K562 (cell line): ENCODE results near the gene AKR1A1. TPM values are rescaled to one million over a fixed set of nuclear protein-coding genes. Genes with fewer than 3 reads are reported as not detected.

Source experiments
- ARNT ChIP-seq, 2 experiments: fragments of 450-650 bp; IDR thresholded peaks; 2 replicates each; pipeline ENCODE4 v1.6.1; 2016; ENCODE audit warnings: mild to moderate bottlenecking in 1 of 2
- ATF1 ChIP-seq, 2 experiments: fragments of 450-650 bp in 1 of 2; IDR thresholded peaks; 2 replicates each; pipeline ENCODE4 v1.6.1; 2016; ENCODE audit warnings: missing compliant biosample characterization in 1 of 2, missing genetic modification characterization in 1 of 2
- CBFA2T3 ChIP-seq: fragments of 450-650 bp; IDR thresholded peaks from 2 replicates; pipeline ENCODE4 v1.6.1; 2017
- CBFB ChIP-seq: sonication (generic); formaldehyde crosslinking; IDR thresholded peaks from 2 replicates; pipeline ENCODE4 v1.4.0; 2020; ENCODE audit warnings: mild to moderate bottlenecking, missing genetic modification reagents
- CCAR2 ChIP-seq: fragments of 200-400 bp; formaldehyde crosslinking; IDR thresholded peaks from 2 replicates; pipeline ENCODE4 v1.6.1; 2017; ENCODE audit warnings: mild to moderate bottlenecking, low read depth, low read length
- HLTF ChIP-seq: fragments of 450-650 bp; IDR thresholded peaks from 2 replicates; pipeline ENCODE4 v1.6.1; 2016
- MEIS2 ChIP-seq: fragments of 450-650 bp; IDR thresholded peaks from 2 replicates; pipeline ENCODE4 v1.6.1; 2014; ENCODE audit warnings: mild to moderate bottlenecking; ENCODE audit not compliant: partially characterized antibody
- NFRKB ChIP-seq: fragments of 450-650 bp; IDR thresholded peaks from 2 replicates; pipeline ENCODE4 v1.6.1; 2016; ENCODE audit warnings: low read depth
- RAD51 ChIP-seq: fragments of 450-650 bp; IDR thresholded peaks from 2 replicates; pipeline ENCODE4 v1.7.1; 2016; ENCODE audit warnings: low read depth, mild to moderate bottlenecking, borderline replicate concordance
- RBM39 ChIP-seq: fragments of 200-400 bp; formaldehyde crosslinking; optimal IDR thresholded peaks from 2 replicates; pipeline ENCODE3; 2018; ENCODE audit warnings: low read depth, low read length
- RFX7 ChIP-seq: fragments of 250-450 bp; sonication (Bioruptor Pico); IDR thresholded peaks from 2 replicates; pipeline ENCODE4 v1.5.1; 2021; ENCODE audit warnings: mild to moderate bottlenecking
- RREB1 ChIP-seq: fragments of 250-450 bp; sonication (Bioruptor Pico); IDR thresholded peaks from 2 replicates; pipeline ENCODE4 v1.4.0; 2020
- SAP30 ChIP-seq: fragments of 200-600 bp; sonication (generic); IDR thresholded peaks from 2 replicates; pipeline ENCODE4 v1.6.1; 2012; ENCODE audit warnings: borderline replicate concordance, low read depth, mild to moderate bottlenecking, moderate library complexity, low read length, control low read depth, inconsistent platforms; ENCODE audit not compliant: insufficient read depth, poor library complexity, severe bottlenecking
- SREBF2 ChIP-seq: sonication (generic); formaldehyde crosslinking; IDR thresholded peaks from 2 replicates; pipeline ENCODE4 v1.4.0; 2020; ENCODE audit warnings: mild to moderate bottlenecking, missing genetic modification reagents
- THAP7 ChIP-seq: fragments of 250-450 bp; sonication (Bioruptor Pico); IDR thresholded peaks from 2 replicates; pipeline ENCODE4 v1.5.0; 2021
- ZEB2 ChIP-seq: fragments of 450-650 bp; IDR thresholded peaks from 2 replicates; pipeline ENCODE4 v1.6.1; 2016
- ZMIZ1 ChIP-seq, 2 experiments: fragments of 150-350 bp in 1 of 2; IDR thresholded peaks; 2 replicates each; pipeline ENCODE4 v1.6.1; 2012 to 2016; ENCODE audit warnings: low read depth in 2 of 2, low read length in 2 of 2, mild to moderate bottlenecking in 1 of 2, moderate library complexity in 1 of 2
- ZNF212 ChIP-seq: fragments of 450-650 bp; formaldehyde crosslinking; IDR thresholded peaks from 2 replicates; pipeline ENCODE4 v1.4.0; 2020; ENCODE audit warnings: mild to moderate bottlenecking
- ZNF239 ChIP-seq: fragments of 250-450 bp; sonication (Bioruptor Pico); IDR thresholded peaks from 2 replicates; pipeline ENCODE4 v1.4.0; 2020; ENCODE audit warnings: mild to moderate bottlenecking
- ZNF707 ChIP-seq: fragments of 250-450 bp; sonication (Bioruptor Pico); conservative IDR thresholded peaks from 2 replicates; pipeline ENCODE4 v1.8.0; 2022; ENCODE audit warnings: inconsistent platforms, mild to moderate bottlenecking, moderate library complexity
- polyA plus RNA-seq, 8 experiments: library from polyadenylated mRNA; depleted of rRNA in 4 of 8; stranded (reverse) in 5 of 8; unstranded in 3 of 8; fragments of >200 nt; fragmentation: Nextera tagmentation in 2 of 8; fragmentation: Illumina TruSeq in 1 of 8; extraction: Ambion mirVana in 2 of 8; extraction: Trizol in 1 of 8; gene quantifications; 2 replicates each; pipeline versions ENCODE4 v1.2.1 to v1.2.3, GENCODE V29; 2011 to 2014; ENCODE audit warnings: inconsistent platforms in 1 of 8, missing spikeins in 1 of 8
- total RNA-seq, 7 experiments: library from RNA; depleted of rRNA in 6 of 7; stranded (reverse); fragments of >200 nt in 6 of 7; fragmentation: Illumina TruSeq in 2 of 7; extraction: Trizol in 2 of 7; gene quantifications; 2 replicates each; pipeline versions ENCODE4 v1.2.1 to v1.2.3, GENCODE V29; 2011 to 2021; ENCODE audit warnings: low replicate concordance in 1 of 7

The AKR1A1 gene
- total and polyA plus RNA-seq, 9 of the 15 experiments (the other 6 are each of a cell fraction or from before 2014, with no cell fraction given), result 68.6 to 211 (median 132) TPM

- TF ChIP-seq ZMIZ1 (IDR thresholded peaks at IDR 0.05; ENCODE audit: low read depth in 2 of 2, low read length in 2 of 2) (peak in 1 of 2 experiments; percentile 67; a peak in 1 of 4 replicates), NFRKB (peak; percentile 98), CBFB (CRISPR knock-in tag) (no peak; the same call in 1 of the 2 replicates), MEIS2 (no peak), ZEB2 (peak; percentile 58; the same call in 1 of the 2 replicates), SREBF2 (CRISPR knock-in tag) (no peak), ZNF212 (CRISPR knock-in tag) (no peak), ZNF707 (CRISPR knock-in tag) (no peak), CCAR2 (0 out of 2 replicates have a peak, but pooled peaks have one; percentile 39), SAP30 (peak; percentile 97), ZNF239 (CRISPR knock-in tag) (no peak), ARNT (IDR thresholded peaks at IDR 0.05) (peak; percentile 48 to 73; a peak in 2 of 4 replicates), RREB1 (CRISPR knock-in tag) (no peak), RBM39 (peak; percentile 94), RAD51 (no peak), THAP7 (peak; percentile 73; the same call in 1 of the 2 replicates), CBFA2T3 (peak; percentile 20; the same call in 1 of the 2 replicates), HLTF (peak; percentile 35), ATF1 (CRISPR knock-in tag; IDR thresholded peaks at IDR 0.05) (no peak), ATF1 (tag; IDR thresholded peaks at IDR 0.05) (peak; percentile 93), RFX7 (CRISPR knock-in tag) (no peak)
These were observed 33.2 kb downstream of the AKR1A1 start, which contains the start of gene NASP (continued) for GRCh38 chr1:45583666-45584350.
